Panc1 (cell line): ENCODE results near the gene KLF15. TPM values are rescaled to one million over a fixed set of nuclear protein-coding genes. Genes with fewer than 3 reads are reported as not detected.

ENCODE experiments used
- ATAC-seq: fragments of 200-7000 bp; cut with Tn5 transposase; 2 replicates; pipeline ENCODE4 v1.9.1; 2020; ENCODE audit warnings: mild to moderate bottlenecking, moderate library complexity
- BruUV-seq: library from RNA; stranded (reverse); fragments of 400-500 nt; replicated peaks from 2 replicates; lab custom pipeline; 2021; lab: Mats Ljungman, UMichigan
- CTCF ChIA-PET: fragments of 300-600 bp; sonication (Branson Sonifier 250); formaldehyde crosslinking; loops from one replicate; lab custom pipeline; 2022; ENCODE audit warnings: antibody characterized with exemption; lab: Charles Lee
- POLR2A ChIA-PET: fragments of 300-600 bp; sonication (Branson Sonifier 250); formaldehyde crosslinking; loops from one replicate; lab custom pipeline; 2022; ENCODE audit warnings: antibody characterized with exemption; lab: Charles Lee
- DNase-seq: peaks from one replicate; pipeline ENCODE4 v3.0.0-alpha.2; 2010; ENCODE audit warnings: low read depth, low spot score
- H3K27ac ChIP-seq: 2 replicates; pipeline ENCODE4 v1.5.1; 2011; ENCODE audit warnings: mild to moderate bottlenecking, low read length, inconsistent platforms
- H3K27me3 ChIP-seq: fragments of 200-500 bp; sonication (Bioruptor generic); 2 replicates; pipeline ENCODE4 v1.6.0; 2014; ENCODE audit warnings: low read length, inconsistent platforms; ENCODE audit not compliant: control insufficient read depth, insufficient read depth
- H3K36me3 ChIP-seq: fragments of 200-500 bp; sonication (Bioruptor generic); 2 replicates; pipeline ENCODE4 v1.5.1; 2014; ENCODE audit warnings: inconsistent platforms, mild to moderate bottlenecking, low read length, moderate library complexity; ENCODE audit not compliant: control insufficient read depth, insufficient read depth
- H3K4me1 ChIP-seq: 2 replicates; pipeline ENCODE4 v1.5.1; 2011; ENCODE audit warnings: inconsistent platforms, mild to moderate bottlenecking, low read length, moderate library complexity; ENCODE audit not compliant: control insufficient read depth, insufficient read depth
- H3K4me3 ChIP-seq, 2 experiments: 2 replicates each; pipeline ENCODE4 v1.5.1; 2011 to 2012; ENCODE audit warnings: low read depth in 2 of 2, low read length in 2 of 2, mild to moderate bottlenecking in 2 of 2, inconsistent platforms in 1 of 2, moderate library complexity in 1 of 2
- H3K9me3 ChIP-seq: fragments of 200-500 bp; sonication (Bioruptor generic); 2 replicates; pipeline ENCODE4 v1.5.1; 2014; ENCODE audit warnings: low read depth, mild to moderate bottlenecking, inconsistent platforms, low read length, moderate library complexity; ENCODE audit not compliant: control insufficient read depth, insufficient read depth
- CTCF ChIP-seq: fragments of 450-650 bp; IDR thresholded peaks from 2 replicates; pipeline ENCODE4 v1.5.1; 2017; ENCODE audit warnings: mild to moderate bottlenecking
- POLR2AphosphoS5 ChIP-seq: IDR thresholded peaks from 2 replicates; pipeline ENCODE4 v1.6.1; 2012; ENCODE audit warnings: mild to moderate bottlenecking, low read depth, low read length, moderate library complexity
- REST ChIP-seq, 2 experiments: IDR thresholded peaks; 2 replicates each; pipeline ENCODE4 v1.6.1; 2011 to 2012; ENCODE audit warnings: low read depth in 2 of 2, control low read depth in 1 of 2, low read length in 1 of 2, mild to moderate bottlenecking in 1 of 2, moderate library complexity in 1 of 2; ENCODE audit not compliant: insufficient read depth in 1 of 2
- SIN3A ChIP-seq: IDR thresholded peaks from 2 replicates; pipeline ENCODE4 v1.6.1; 2012; ENCODE audit warnings: low read depth, mild to moderate bottlenecking, low read length, moderate library complexity, borderline replicate concordance; ENCODE audit not compliant: insufficient read depth
- TCF7L2 ChIP-seq: IDR thresholded peaks from 2 replicates; pipeline ENCODE4 v1.6.1; 2011; ENCODE audit warnings: mild to moderate bottlenecking, low read depth, low read length, inconsistent platforms
- in situ Hi-C: cut with HindIII; loops from 2 replicates; pipeline ENCODE4 v1.10.0; 2016; ENCODE audit warnings: low sequenced_read_pairs, low pct_unique_long_range_greater_than_20kb
- intact Hi-C: fragments of 100-400 bp; cut with micrococcal nuclease; formaldehyde crosslinking; loops from one replicate; pipeline ENCODE4 v1.10.0; 2022; ENCODE audit not compliant: unreplicated experiment
- total RNA-seq: library from RNA; stranded (reverse); gene quantifications from one replicate; pipeline ENCODE4 v1.2.1, GENCODE V29; 2021; ENCODE audit not compliant: unreplicated experiment

KLF15 gene
- total RNA-seq, 1 experiment from 2014 or later: 0.10 TPM

- Histone ChIP-seq H3K4me1 (no peaks in the 10 kb centered on the region), H3K27ac (no peak overlapping the region), H3K27me3 (no peaks in the 10 kb centered on the region; the same call in 1 of the 2 replicates), H3K4me3 (no peak overlapping the region), H3K9me3 (no peaks in the 10 kb centered on the region), H3K36me3 (no peaks in the 10 kb centered on the region)
- no TSS peak for BruUV-seq
- ATAC-seq (no peak), DNase-seq (no peak)
- ChIA-PET POLR2A (no interaction called here), CTCF (no interaction called here)
- in situ Hi-C loops (no loop called here), intact Hi-C loops (no loop called here)
- TF ChIP-seq CTCF (no peak), POLR2AphosphoS5 (no peak), SIN3A (no peak), TCF7L2 (no peak), REST (IDR thresholded peaks at IDR 0.05; ENCODE audit: insufficient read depth in 1 of 2, low read depth in 2 of 2, low read length in 1 of 2) (no peak)
Measured at GRCh38 chr3:126401611-126402160, 44.5 kb upstream of the KLF15 start.

- intact Hi-C loops (no loop called here), in situ Hi-C loops (no loop called here)
- H3K4me3 ChIP-seq: no peak overlapping the region
- POLR2A ChIA-PET: no interaction called here
- no peaks in the 10 kb centered on the region for H3K9me3 ChIP-seq
- H3K27ac ChIP-seq: no peak overlapping the region
- no peak for TF ChIP-seq TCF7L2
- TF ChIP-seq REST (IDR thresholded peaks at IDR 0.05; ENCODE audit: insufficient read depth in 1 of 2, low read depth in 2 of 2, low read length in 1 of 2): no peak
- no peaks in the 10 kb centered on the region for H3K4me1 ChIP-seq
- no TSS peak for BruUV-seq
- CTCF ChIA-PET: interaction anchor here (0.6 kb wide), 1 partner anchor 11 kb away, joined by 16 read pairs; no protein-coding TSS in a partner anchor
- ATAC-seq (no peak), DNase-seq (no peak)
- H3K27me3 ChIP-seq: no peaks in the 10 kb centered on the region; the same call in 1 of the 2 replicates
- H3K36me3 ChIP-seq: no peaks in the 10 kb centered on the region
Measured at GRCh38 chr3:126399756-126400155, 42.5 kb upstream of the KLF15 start.
